ENCODE measurements around the gene WNT7A. TPM values are rescaled to one million over a fixed set of nuclear protein-coding genes. Genes with fewer than 3 reads are reported as not detected.

WNT7A gene
- total RNA-seq (2022; extraction: Qiagen RNA extraction; ENCODE audit: low read depth), result 0.05 to 0.48 TPM (median 0.14 TPM) in 5 replicates

GRCh38 chr3:13879946-13880810 lies at the start of gene WNT7A:
Gene WNT7A, minus strand, starts transcription at chr3:13880071. Its CDS starts 255 bp downstream, at chr3:13879816.

Other genes starting within 250 kb of the WNT7A start
- 34.7 to 43.7 TPM (median 38.3 TPM) in 5 replicates for gene CHCHD4, start 244.8 kb upstream of the WNT7A start, total RNA-seq (2022; extraction: Qiagen RNA extraction; ENCODE audit: low read depth)
- 81.6 to 105 TPM (median 99.4 TPM) in 5 replicates for gene TMEM43, start 245.0 kb upstream of the WNT7A start, total RNA-seq (2022; extraction: Qiagen RNA extraction; ENCODE audit: low read depth)